Left forelimb (tissue), 1 donor: ENCODE data around the gene REL.

Experiments used
- DNase-seq: peaks from one replicate; pipeline ENCODE4 v3.0.0-alpha.2; 2018; ENCODE audit warnings: low spot score

Gene REL

GRCh38 chr2:60966507-60967405, 85.4 kb downstream of the REL start:
- no peak for DNase-seq

GRCh38 chr2:60972889-60973656, 91.7 kb downstream of the REL start:
- no peak for DNase-seq

GRCh38 chr2:60973705-60974104, 92.3 kb downstream of the REL start:
- DNase-seq = no peak

- DNase-seq = no peak
Observed at GRCh38 chr2:60974652-60975051, 93.3 kb downstream of the REL start.
